WTC11 (cell line): ENCODE data around the gene CRACR2A.

ENCODE experiments used
- ETV6 ChIP-seq: sonication (generic); formaldehyde crosslinking; IDR thresholded peaks from 2 replicates; pipeline ENCODE4 v1.8.1; 2022; ENCODE audit warnings: mild to moderate bottlenecking, missing genetic modification reagents
- GABPB1 ChIP-seq: sonication (generic); formaldehyde crosslinking; IDR thresholded peaks from 2 replicates; pipeline ENCODE4 v1.8.1; 2023; ENCODE audit warnings: mild to moderate bottlenecking, missing genetic modification reagents
- JUN ChIP-seq: sonication (generic); formaldehyde crosslinking; IDR thresholded peaks from 2 replicates; pipeline ENCODE4 v1.8.0; 2023; ENCODE audit warnings: mild to moderate bottlenecking, missing genetic modification reagents
- MYBL2 ChIP-seq: sonication (generic); formaldehyde crosslinking; IDR thresholded peaks from 2 replicates; pipeline ENCODE4 v1.8.1; 2023; ENCODE audit warnings: mild to moderate bottlenecking, moderate library complexity, missing genetic modification reagents
- NFYB ChIP-seq: sonication (generic); formaldehyde crosslinking; conservative IDR thresholded peaks from 2 replicates; pipeline ENCODE4 v1.8.0; 2022; ENCODE audit warnings: low read depth, missing genetic modification reagents
- NR2C2 ChIP-seq: sonication (generic); formaldehyde crosslinking; IDR thresholded peaks from 2 replicates; pipeline ENCODE4 v1.8.0; 2022; ENCODE audit warnings: mild to moderate bottlenecking, missing genetic modification reagents
- TEAD4 ChIP-seq: sonication (generic); formaldehyde crosslinking; IDR thresholded peaks from 2 replicates; pipeline ENCODE4 v1.8.0; 2022; ENCODE audit warnings: mild to moderate bottlenecking, missing genetic modification reagents
- ZNF232 ChIP-seq: sonication (generic); formaldehyde crosslinking; IDR thresholded peaks from 2 replicates; pipeline ENCODE4 v1.8.0; 2022; ENCODE audit warnings: mild to moderate bottlenecking, missing genetic modification reagents
- ZNF317 ChIP-seq: sonication (generic); formaldehyde crosslinking; IDR thresholded peaks from 2 replicates; pipeline ENCODE4 v1.8.1; 2023; ENCODE audit warnings: low read depth, mild to moderate bottlenecking, moderate library complexity, missing genetic modification reagents, borderline replicate concordance
- TF ChIP-seq, protein P1 (sequence below): fragments of 200-600 bp; IDR thresholded peaks from 2 replicates; pipeline ENCODE4 v1.8.0; 2022; ENCODE audit warnings: antibody characterized with exemption
- TF ChIP-seq, protein P2 (sequence below): sonication (generic); formaldehyde crosslinking; IDR thresholded peaks from 2 replicates; pipeline ENCODE4 v1.8.0; 2022; ENCODE audit warnings: mild to moderate bottlenecking, missing genetic modification reagents
- TF ChIP-seq, protein P3 (sequence below): sonication (generic); formaldehyde crosslinking; IDR thresholded peaks from 2 replicates; pipeline ENCODE4 v1.8.1; 2023; ENCODE audit warnings: mild to moderate bottlenecking, missing genetic modification reagents, moderate library complexity
- TF ChIP-seq, protein P4 (sequence below): sonication (generic); formaldehyde crosslinking; IDR thresholded peaks from 2 replicates; pipeline ENCODE4 v1.8.0; 2022; ENCODE audit warnings: mild to moderate bottlenecking, missing genetic modification reagents
- TF ChIP-seq, protein P5 (sequence below): sonication (generic); formaldehyde crosslinking; conservative IDR thresholded peaks from 2 replicates; pipeline ENCODE4 v1.8.1; 2022; ENCODE audit warnings: mild to moderate bottlenecking, missing genetic modification reagents

DNA sequence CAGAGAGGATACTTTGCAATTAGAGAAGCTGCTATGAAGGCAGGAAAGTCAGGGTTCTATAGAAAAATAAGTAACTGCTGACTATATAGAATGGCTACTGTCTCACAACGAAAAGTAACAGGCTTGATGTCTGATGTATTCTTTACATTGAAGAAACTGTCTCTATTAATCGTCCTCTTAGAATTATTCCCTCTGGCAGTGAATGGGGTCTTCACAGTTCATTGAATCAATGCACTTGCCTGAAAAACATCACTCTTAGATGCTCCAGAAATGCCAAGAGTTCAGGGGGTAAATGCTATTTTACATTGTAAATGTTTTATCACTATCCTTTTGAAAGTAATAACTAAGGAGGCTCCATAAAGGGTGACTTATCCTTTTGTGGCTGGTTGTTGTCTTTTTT, 37.7 kb upstream of the CRACR2A start:
- TF ChIP-seq, protein P1, sequence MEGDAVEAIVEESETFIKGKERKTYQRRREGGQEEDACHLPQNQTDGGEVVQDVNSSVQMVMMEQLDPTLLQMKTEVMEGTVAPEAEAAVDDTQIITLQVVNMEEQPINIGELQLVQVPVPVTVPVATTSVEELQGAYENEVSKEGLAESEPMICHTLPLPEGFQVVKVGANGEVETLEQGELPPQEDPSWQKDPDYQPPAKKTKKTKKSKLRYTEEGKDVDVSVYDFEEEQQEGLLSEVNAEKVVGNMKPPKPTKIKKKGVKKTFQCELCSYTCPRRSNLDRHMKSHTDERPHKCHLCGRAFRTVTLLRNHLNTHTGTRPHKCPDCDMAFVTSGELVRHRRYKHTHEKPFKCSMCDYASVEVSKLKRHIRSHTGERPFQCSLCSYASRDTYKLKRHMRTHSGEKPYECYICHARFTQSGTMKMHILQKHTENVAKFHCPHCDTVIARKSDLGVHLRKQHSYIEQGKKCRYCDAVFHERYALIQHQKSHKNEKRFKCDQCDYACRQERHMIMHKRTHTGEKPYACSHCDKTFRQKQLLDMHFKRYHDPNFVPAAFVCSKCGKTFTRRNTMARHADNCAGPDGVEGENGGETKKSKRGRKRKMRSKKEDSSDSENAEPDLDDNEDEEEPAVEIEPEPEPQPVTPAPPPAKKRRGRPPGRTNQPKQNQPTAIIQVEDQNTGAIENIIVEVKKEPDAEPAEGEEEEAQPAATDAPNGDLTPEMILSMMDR, result no peak
- TF ChIP-seq ZNF317 (no peak), JUN (CRISPR knock-in tag) (no peak), ZNF232 (CRISPR knock-in tag) (no peak), GABPB1 (CRISPR knock-in tag) (no peak), MYBL2 (no peak), TEAD4 (CRISPR knock-in tag) (no peak), NR2C2 (CRISPR knock-in tag) (no peak), ETV6 (CRISPR knock-in tag) (no peak), NFYB (CRISPR knock-in tag) (no peak)
- TF ChIP-seq, protein P2, sequence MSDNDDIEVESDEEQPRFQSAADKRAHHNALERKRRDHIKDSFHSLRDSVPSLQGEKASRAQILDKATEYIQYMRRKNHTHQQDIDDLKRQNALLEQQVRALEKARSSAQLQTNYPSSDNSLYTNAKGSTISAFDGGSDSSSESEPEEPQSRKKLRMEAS (CRISPR knock-in tag), result no peak
- TF ChIP-seq, protein P3, sequence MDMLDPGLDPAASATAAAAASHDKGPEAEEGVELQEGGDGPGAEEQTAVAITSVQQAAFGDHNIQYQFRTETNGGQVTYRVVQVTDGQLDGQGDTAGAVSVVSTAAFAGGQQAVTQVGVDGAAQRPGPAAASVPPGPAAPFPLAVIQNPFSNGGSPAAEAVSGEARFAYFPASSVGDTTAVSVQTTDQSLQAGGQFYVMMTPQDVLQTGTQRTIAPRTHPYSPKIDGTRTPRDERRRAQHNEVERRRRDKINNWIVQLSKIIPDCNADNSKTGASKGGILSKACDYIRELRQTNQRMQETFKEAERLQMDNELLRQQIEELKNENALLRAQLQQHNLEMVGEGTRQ (CRISPR knock-in tag), result no peak
- TF ChIP-seq, protein P4, sequence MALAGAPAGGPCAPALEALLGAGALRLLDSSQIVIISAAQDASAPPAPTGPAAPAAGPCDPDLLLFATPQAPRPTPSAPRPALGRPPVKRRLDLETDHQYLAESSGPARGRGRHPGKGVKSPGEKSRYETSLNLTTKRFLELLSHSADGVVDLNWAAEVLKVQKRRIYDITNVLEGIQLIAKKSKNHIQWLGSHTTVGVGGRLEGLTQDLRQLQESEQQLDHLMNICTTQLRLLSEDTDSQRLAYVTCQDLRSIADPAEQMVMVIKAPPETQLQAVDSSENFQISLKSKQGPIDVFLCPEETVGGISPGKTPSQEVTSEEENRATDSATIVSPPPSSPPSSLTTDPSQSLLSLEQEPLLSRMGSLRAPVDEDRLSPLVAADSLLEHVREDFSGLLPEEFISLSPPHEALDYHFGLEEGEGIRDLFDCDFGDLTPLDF, result no peak
- TF ChIP-seq, protein P5, sequence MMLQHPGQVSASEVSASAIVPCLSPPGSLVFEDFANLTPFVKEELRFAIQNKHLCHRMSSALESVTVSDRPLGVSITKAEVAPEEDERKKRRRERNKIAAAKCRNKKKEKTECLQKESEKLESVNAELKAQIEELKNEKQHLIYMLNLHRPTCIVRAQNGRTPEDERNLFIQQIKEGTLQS, result no peak
